Activated CD4-positive, alpha-beta T cell treated with anti-CD3 and anti-CD28 coated beads, Interleukin-2, amount 50 U/mL, for 24 hours (primary cell): ENCODE measurements around the gene TBCB.
A peak's percentile ranks its signal among the peaks of the same experiment; 100 is the strongest.
"Not testable (repeated sequence)": the region's sequence is repeated elsewhere in the genome, so short reads cannot be mapped to it uniquely, and the experiment has no call there.

Experiments used
- DNase-seq, 2 donors: peaks; one replicate each; pipeline ENCODE4 v3.0.0-alpha.2; 2020; ENCODE audit warnings: low read depth in 1 of 2, low spot score in 1 of 2

TBCB gene, protein sequence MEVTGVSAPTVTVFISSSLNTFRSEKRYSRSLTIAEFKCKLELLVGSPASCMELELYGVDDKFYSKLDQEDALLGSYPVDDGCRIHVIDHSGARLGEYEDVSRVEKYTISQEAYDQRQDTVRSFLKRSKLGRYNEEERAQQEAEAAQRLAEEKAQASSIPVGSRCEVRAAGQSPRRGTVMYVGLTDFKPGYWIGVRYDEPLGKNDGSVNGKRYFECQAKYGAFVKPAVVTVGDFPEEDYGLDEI

DNA sequence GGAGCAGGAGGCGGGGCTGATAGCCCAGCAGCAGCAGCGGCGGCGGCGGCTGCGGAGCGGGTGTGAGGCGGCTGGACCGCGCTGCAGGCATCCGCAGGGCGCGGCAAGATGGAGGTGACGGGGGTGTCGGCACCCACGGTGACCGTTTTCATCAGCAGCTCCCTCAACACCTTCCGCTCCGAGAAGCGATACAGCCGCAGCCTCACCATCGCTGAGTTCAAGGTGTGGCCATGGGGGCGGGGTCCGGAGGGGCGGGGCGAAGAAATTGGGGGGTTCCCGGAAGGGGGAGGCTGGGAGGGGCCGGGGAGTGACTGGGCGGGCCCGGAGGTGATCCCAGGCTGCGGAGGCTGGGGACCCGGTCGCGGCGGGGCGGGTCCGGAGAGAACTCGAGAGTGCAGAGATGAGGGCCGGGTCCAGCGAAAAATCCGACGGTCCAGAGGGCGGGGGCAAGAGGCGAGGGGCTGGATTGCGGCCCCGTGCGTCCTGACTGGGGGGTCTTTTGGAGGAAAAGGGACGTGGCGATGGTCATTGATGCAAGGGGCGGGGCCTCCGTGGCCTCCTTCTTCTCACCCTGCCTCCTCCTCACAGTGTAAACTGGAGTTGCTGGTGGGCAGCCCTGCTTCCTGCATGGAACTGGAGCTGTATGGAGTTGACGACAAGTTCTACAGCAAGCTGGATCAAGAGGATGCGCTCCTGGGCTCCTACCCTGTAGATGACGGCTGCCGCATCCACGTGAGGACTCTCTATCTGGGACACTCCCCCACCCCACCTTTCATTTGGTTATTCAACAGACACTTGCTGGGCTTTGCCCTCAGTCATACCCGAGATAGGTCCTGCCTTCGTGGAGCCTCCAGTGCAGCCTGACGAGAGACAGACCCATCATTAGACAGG is at the start of gene TBCB:
TSS of gene TBCB (plus strand) at position 16 of the 891 bp plus-strand sequence. CDS start at position 109, 93 bp downstream.
- peak; percentile 87 to 89 for DNase-seq

DNA sequence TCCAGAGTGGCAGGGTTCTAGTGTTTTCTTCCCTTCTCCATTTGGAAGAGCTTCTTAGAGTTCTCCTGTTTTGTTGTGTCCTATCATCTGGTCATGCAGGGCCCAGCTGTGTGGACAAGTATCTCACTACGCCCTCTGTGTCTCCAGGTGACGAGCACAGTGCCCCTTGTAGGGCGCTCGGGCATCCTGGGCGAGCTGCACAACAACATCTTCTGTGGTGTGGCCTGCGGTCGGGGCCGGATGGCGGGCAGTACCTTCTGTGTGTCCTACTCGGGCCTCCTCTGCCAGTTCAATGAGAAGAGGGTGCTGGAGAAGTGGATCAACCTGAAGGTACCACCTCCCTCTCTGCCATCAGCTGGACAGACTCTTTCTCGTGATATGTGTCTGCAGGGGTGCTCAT is 47.6 kb upstream of the TBCB start:
- DNase-seq, result no peak

GRCh38 chr19:36068810-36069499 is 46.3 kb upstream of the TBCB start:
- not testable (repeated sequence) for DNase-seq

DNA sequence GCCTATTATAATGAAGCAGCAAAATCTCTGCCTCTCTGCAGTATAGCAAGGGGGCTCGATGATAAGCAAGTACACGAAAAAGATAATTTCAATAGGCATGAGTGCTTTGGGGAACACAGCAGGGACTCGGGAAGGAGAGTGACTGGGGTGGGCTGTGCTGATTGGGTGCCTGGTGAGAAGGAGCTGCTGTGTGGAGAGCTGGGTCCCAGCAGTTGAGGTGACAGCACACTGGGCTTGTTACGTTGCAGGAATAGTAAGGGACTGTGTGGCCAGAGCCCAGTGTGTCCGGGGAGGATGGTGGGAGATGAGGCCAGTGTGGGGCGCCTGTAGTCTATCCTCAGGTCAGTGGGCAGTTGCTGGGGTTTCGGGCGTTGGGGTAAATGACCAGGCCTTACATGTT is 43.2 kb upstream of the TBCB start:
- no peak for DNase-seq

DNA sequence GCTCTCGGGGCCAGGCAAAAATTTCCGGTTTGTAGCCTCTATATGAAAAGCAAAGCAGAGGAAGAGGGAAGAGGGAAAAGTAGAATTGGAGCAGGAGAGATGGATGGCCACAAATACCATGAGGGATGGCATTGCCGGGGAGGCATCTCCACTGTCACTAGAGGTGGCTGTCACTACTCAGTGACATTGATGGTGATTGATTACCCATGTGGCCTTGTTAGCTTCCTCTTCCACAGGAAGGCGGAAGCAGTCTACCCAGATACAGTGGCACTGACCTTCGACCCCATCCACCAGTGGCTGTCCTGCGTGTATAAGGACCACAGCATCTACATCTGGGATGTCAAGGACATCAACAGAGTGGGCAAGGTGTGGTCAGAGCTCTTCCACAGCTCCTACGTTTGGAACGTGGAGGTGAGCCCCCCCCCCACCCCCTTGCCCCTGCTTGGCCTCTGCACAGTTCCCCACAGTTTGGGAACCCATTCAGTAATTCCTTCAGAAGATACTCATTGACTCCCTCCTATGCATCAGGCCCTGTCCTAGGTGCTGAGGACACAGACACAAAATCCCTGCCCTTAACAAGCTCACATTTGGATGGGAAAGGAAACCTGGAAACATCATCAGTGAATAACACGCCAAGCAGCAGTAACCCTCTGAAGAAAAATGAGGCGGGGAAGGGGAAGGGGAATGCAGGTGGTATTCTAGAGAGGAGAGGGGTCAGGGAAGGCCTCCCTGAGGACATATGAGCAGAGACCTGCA is 42.0 kb upstream of the TBCB start:
- DNase-seq, result no peak

DNA sequence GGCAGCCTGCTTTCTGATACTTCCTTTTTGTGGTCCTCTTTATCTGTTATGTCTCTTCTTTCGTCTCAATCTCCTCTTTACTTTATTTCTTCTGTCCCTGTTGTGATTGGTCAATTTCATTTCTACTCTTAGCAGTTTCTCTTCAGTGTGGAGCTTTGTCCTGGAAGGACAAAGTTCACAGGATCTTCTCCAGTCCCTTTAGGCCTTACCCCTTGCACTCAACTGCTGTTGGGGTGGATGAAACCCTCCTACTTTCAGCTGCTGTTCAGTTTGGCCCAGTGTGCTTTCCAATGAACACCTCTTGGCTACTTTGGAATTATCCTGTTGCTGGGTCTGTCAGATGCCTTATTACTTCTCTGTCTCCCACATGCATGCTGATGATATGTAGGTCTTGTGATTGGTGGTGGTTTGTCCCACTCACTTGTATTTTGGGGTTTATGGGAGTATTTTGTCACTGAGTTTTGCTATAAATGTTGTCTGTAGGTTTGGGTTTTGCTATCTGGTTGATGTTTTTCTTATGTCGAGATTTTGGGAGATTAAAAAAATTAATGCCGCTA is 35.8 kb upstream of the TBCB start:
- no peak for DNase-seq

DNA sequence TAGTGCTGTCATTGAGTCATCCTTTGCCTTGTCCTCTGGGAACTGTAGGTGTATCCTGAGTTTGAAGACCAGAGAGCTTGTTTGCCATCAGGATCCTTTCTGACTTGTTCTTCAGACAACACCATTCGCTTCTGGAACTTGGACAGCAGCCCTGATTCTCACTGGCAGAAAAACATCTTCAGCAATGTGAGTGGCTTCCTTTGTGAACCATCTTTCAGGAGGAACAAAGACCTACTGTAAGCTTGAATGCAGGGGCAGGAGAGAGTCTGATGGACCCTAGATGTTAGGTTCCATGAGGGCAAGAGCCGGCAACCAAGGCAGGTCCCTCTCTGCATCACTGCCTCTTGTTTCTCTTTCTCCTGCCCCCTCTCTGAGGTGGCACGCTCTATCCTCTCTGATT is 33.9 kb upstream of the TBCB start:
- no peak for DNase-seq

DNA sequence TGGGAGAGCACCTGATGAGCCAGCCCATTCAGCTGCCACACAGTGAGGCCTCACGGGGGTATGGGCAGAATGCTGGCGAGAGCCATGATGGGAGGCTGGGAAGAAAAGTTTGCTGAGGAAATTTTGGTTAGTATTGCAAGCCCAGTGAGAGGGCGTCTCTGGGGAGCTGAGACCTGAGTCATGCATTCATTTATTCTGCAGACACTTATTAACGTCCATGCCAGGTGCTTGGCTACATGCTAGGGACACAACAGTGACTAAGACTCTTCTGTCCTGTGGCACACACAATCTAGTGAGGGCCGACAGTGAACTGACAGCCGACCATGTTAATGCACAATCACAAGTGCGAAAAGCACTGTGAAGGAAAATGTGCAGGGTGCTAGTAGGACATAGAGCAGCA is 33.4 kb upstream of the TBCB start:
- no peak for DNase-seq

- no peak for DNase-seq
These were observed 32.4 kb upstream of the TBCB start for GRCh38 chr19:36082916-36083315.

GRCh38 chr19:36084231-36085009 is 30.8 kb upstream of the TBCB start:
- no peak for DNase-seq

DNA sequence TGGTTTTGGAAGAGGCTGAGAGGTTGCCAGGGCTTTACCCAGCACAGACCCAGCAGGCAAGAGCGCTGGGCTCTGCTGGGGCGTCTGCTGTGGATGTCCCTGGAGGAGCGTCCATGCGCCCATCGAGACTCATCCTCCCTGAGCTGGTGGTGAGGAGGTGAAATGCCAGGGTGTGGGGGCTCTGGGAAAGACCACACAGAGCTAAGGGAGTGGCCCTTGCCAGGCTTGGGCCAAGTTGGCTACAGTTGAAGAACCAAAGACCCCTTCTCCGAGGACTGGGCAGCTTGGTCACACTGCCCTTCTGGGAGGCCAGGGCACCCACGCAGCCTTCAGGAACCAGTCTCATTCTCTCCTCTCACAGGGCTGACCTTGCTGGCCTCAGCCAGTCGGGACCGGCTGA is 28.9 kb upstream of the TBCB start:
- DNase-seq, result no peak

DNA sequence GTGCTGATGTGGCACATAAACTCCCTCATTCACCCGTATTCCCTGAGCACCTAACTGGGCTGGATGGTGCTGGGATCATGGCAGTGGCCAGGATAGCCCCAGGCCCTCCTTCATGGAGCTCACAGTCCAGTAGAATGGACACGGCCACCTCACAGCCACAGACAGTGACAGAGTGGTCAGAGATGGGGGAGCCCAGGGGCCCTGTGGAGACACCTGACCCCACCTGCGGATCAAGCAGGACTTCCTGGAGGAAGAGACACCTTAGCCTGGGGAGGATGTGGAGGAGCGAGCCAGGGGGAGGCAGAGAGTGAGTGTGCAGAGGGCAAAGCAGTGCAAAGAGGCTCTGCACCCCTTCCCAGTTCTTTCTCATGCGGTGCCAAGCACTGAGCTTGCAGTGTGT is 25.4 kb upstream of the TBCB start:
- DNase-seq, result no peak

- DNase-seq, result no peak
These were observed 24.2 kb upstream of the TBCB start for GRCh38 chr19:36090910-36091695.

- no peak for DNase-seq
These were observed 22.7 kb upstream of the TBCB start for GRCh38 chr19:36092566-36092965.

DNA sequence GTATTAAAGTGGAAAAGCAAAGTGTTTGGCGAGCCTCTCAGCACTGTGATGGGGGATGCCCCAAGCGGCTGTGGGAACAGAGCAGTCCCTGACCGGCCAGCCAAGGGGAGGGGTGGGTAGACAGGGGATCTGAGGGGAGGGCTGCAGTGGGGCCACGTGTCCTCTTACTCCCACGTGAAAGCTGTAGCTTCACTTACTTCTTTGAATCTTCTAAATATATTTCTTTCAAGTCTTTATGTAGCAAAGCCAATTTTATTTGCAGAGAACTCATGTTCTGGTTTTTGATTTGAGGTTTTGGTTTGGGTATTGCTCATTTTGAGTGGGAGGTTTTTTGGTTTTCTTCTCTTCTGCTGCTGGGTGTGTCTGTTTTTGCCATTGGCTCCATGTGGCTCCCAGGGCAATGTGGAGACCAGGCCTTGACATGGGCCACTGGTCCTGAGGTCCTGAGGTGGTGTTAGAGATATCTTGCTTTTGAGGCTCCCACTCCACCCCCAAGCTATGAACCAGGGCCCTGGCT is 22.1 kb upstream of the TBCB start:
- no peak for DNase-seq

GRCh38 chr19:36093687-36094086 is 21.6 kb upstream of the TBCB start:
- DNase-seq, result no peak

DNA sequence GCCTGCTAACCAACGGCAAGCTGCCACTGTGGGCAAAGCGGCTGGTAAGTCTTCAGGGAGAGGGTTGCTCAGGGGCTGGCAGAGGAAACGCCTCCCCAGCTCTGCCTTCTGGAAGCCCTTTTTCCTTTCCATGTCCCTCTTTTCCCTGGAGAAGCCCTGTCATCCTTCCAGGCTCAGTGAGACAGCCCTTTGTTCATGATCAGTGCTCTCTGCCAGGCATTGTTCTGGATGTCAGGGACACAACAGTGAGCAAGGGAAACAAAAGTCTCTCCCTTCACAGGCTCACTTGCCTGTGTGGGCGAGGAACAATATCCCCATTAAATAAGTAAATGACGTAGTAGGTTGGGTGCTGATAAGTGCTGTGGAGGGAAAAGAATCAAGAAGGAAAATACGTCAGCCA is 18.2 kb upstream of the TBCB start:
- DNase-seq, result no peak

DNA sequence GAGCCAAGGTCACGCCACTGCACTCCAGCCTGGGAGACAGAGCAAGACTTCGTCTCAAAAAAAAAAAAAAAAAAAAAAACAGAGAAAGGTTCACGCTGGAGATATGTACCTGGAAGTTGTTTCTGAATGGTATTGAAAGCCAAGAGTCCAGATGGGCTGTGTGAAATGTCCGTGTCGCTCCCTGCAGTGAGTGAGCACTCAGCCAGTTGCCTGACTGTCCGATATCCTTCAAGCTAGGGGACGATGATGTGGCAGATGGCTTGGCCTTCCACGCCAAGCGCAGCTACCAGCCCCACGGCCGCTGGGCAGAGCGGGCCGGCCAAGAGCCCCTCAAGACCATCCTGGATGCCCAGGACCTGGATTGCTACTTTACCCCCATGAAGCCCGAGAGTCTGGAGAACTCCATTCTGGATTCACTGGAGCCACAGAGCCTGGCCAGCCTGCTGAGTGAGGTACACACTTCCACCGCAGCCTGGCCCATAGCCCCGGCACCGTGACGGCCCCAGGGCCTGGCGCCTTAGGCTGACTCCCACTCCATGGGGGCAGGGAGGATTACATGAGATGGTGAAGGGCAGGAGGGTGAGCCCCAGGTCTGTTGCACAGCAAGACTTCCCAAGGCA is 16.0 kb upstream of the TBCB start:
- DNase-seq, result no peak

GRCh38 chr19:36100476-36100875 is 14.8 kb upstream of the TBCB start:
- no peak for DNase-seq
